NCI-H460 (cell line): Measurements from ENCODE around the gene SRP68. TPM values are rescaled to one million over a fixed set of nuclear protein-coding genes. Genes with fewer than 3 reads are reported as not detected.

Experiments used
- DNase-seq: peaks from one replicate; pipeline ENCODE4 v3.0.0-alpha.2; 2016; ENCODE audit warnings: low read depth; ENCODE audit errors: extremely low read depth
- total RNA-seq: library from RNA; depleted of rRNA; stranded (reverse); fragments of >200 nt; shearing (Covaris generic); gene quantifications from 2 replicates; pipeline ENCODE4 v1.2.3, GENCODE V29; 2014

SRP68 gene
- total RNA-seq, 1 experiment from 2014 or later = 34.9 TPM

DNA sequence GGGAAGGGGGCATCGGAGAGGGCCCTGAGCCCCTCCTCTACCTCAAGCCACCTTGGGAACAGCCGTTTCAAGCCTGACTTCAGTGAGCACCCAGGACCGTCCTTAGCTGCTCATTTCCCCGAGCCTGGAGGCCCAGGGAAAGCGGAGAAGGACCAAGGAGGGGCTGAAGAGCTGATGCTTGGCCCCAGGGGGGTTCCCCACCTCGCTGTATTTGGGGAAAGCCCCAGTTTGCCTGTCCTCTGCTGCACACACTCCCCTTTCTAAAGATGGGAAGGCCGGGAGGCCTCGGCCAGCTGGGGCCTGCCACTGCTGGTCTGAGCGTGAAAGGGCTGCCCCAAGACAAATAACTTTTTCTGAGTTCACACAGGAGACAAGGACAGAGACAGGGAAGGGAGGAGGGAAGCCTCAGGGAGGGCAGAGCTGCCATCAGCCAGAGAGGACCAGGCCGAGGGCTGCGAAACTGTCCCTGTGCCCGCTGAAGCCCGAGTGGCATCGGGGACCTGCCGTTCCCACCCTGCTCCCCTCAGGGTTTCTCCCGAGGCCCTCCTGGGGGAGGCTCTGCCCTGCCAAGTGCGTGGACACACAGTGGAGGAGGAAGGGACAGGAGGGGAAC lies 18.3 kb upstream of the SRP68 start:
- DNase-seq = no peak

DNA sequence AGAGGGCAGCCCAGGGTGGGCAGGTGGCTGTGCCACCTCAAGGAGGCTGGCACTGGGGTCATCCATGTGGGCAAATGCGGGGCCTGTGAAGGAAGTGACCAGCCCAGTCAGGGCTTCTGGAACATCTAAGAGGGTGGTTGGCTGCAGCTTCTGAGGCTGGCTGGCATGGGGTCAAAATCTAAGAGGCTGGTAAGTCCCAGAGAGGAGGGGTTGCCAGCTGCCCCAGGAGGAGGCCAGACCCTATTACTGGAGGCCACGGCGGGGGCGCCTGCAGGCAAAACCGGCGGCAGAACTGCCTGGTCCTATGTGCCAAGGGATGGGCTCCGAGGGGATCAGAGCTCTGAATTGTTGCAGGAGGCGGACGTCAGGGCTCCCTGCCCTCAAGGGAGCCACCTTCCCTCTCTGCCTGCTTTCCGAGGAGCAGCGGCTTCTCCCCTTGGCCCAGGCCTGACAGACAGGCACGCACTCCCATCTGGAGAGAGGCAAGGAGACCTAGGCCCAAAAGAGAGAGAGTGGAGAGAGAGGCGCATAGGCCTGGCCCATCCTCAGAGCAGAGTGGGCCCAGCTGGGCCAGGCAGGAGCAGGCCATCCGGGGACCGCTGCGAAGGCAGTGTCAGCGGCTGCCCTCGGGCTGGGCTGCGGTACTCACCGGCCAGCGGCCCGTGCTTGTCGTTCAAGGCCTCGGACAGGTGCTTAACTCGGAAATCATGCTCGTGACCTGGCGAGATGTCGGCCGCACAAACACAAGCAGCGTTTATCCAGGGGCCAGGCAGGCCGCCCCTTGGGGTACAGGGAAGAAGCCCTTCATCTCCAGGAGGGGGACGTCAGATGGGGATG lies 17.6 kb upstream of the SRP68 start:
- DNase-seq = no peak

DNA sequence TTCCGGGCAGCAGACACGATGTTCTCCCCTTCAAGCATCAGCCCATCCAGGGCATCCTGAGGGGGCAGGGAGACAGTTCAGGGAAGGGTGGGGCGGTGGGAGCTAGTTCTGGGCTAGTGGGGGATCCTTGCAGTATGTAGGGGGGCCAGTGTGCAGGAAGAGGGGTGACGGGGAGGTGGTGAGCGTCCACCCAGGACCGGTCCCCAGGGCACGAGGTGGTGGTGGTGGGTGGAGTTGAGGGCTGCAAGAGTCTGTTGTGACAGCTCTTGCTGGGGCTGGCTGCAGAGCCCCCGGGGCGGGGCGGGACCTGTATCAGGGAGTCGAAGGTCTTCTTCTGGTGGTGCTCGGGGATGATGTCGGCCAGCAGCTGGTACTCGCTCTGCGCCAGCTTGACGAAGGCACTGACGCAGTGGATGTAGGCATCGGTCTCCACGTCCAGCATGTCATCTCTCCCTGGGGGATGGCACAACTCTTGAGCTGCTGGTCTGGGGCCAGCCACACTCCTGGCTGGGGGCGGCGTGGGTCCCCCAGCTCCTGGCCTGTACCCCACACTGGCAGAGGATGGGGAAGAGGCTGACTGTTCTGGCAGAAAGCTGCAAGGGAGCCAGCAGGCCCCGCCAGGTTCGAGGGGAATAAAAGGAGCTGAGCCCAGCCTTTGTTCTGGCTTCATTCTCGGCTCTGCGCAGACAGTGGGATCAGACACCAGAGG lies 16.7 kb upstream of the SRP68 start:
- DNase-seq = no peak

DNA sequence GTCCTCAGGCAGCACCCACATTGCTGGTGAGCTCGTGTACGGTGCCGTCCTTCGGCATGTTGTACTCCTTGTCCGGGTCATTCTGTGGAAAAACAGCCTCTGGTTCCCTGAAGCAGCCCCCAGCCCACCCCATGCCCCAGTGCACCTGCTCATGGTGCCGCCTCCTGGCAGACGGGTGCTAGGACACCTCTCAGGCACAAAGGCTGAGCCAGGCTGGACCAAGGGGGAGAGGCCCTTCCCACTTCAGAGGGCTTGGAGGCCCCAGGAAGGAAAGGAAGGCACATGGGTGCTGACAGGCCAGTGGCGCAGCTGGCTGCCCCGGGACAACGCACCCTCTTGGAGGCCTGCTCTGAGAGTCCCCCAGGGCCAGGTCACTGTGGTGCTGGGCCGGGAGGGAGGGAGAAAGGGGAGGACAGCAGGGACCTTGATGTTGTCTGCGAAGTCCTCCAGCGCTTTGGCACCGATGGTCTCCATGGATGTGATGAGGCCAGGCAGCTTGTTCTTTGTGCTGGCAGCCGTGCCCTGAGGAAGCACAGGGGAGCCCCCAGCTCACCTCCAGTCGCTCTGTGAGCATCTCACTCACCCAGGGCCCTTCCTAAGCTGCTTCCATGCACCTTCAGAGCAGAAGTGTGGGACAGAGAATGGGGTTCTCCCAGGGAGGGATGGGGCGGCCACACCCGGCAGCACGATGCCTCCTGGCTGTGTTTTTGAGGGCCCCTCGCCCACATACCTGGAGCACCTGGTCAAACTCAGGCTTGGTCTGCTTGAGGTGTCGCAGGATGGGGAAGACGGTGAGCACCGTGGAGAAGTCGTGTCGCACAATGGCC lies 15.9 kb upstream of the SRP68 start:
- DNase-seq = no peak

DNA sequence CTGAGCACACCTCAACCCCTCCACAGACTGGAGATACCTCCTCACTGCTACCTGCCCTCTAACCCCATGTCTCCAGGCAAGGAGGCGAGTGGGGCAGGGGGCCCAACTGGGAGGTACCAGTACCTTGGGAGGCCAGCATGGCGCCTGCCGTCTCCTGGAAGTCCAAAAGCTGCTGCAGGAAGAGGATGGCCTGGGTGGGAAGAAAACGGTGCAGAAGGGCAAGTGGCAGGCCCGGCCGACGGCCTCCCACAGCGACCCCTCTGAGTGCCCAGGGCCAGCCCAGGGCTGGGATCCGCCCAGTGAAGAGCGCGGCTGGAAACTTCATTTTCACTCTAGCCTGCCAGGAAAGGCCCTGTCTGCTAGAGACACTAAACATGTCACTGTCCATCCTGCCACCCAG lies 15.2 kb upstream of the SRP68 start:
- DNase-seq = no peak

DNA sequence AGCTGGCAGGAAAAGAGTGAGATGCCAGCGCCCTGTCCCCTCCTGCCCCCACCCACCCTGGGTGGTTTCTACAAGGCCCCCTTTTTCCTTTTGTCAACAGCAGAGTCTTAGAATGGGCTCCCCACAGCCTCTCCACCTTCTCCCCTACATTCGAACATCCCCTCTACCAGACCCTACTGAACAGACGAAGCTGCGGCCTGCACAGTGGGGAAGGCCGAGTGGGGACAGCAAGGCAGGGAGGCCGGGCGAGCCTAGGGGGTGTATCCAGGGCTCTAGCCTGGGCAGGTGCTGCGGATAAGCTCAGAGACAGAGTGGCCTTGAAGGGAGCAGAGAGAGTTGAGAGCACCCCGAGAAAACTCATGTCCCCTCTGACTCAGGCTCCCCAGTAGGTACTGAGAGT lies 14.1 kb upstream of the SRP68 start:
- no peak for DNase-seq

DNA sequence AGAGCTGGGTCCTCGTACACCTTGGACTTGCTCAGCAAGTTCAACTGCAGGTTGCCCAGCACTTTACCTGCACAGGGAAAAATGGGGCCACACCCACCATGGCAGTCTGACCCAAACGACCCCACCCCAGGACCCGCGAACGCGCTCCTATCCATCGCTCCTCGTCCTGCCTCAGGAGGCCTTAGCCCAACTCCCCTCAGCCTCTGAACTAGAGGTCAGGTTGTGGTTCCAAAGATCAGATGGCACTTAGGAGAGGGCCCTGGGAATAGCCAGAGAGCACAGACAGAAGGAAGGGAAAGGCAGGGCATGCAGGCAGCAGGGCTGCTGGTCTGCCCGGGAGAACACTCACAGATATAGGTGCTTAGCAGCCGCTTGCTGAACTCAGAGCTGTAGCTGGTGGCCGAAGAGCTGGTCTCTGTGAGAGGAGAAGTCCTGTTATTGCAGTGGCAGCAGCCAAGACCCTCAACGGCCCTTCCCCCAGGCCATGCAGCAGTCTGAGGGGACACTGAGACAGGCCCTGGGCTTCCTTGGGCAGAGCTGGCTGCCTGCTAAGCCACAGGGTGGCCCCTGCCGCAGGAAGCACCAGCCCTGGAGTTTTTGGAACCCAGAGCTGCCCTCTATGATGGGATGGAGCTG lies 13.5 kb upstream of the SRP68 start:
- no peak for DNase-seq

DNA sequence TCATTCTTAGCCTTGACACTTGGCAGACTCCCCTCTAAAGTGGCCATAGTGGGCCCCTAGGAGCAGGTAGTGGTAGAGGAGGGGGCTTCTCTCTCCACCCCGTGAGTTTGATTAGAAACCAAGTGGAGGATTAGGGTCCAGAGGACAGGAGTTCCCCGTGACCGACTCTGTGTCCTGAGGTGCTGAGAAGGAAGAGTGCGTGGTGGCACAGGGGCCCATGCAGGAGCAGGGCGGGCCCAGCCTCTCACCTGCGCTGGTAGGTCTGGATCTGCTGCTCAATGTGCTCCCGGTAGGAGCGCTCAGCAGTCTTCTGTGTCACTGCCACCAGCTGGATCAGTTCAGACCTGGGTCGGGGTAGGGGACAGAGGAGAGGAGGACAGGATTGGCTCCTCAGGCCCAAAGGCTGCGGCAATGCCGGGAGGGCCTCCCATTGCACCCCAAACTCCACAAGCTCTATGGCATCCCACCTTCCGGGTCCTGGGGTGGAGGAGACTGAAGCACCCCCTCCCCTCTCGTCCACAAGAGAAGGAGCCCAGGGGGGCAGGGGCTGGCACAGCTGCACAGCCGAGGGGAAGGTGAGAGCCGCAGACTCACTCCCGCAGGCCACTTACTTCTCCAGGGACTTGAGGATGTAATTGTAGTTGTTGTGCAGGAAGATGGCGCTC lies 12.9 kb upstream of the SRP68 start:
- no peak for DNase-seq

DNA sequence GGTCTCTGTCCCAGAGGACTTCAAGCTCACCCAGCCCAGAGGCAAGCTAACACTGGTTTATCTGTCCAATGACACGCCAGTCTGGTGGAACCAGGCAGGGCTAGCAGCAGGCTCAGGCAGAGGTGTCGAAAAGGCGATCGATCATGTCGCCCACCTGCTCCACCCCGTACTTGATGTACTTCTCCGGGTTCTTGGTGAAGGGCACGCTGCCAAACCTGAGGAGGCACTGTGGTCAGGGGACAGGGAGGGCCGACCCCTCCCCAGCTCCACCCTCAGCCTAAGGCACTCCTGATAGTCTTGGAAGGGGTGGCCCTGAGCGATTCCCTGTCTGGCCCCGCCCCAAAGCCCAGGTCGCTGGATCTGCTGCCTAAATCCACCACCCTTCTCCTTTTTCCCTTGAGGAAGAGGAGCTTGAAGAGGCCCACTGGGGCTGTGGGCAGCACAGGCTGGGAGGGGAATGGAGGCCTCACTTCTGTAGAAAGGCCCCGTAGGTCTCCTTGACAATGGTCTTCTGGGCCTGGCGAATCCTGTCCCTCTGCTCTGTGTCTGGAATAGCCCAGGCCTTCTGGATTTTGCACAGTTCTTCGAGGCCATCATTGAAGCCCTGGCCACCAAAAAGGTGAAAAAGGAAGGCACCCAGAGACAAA lies 11.3 kb upstream of the SRP68 start:
- DNase-seq = no peak

DNA sequence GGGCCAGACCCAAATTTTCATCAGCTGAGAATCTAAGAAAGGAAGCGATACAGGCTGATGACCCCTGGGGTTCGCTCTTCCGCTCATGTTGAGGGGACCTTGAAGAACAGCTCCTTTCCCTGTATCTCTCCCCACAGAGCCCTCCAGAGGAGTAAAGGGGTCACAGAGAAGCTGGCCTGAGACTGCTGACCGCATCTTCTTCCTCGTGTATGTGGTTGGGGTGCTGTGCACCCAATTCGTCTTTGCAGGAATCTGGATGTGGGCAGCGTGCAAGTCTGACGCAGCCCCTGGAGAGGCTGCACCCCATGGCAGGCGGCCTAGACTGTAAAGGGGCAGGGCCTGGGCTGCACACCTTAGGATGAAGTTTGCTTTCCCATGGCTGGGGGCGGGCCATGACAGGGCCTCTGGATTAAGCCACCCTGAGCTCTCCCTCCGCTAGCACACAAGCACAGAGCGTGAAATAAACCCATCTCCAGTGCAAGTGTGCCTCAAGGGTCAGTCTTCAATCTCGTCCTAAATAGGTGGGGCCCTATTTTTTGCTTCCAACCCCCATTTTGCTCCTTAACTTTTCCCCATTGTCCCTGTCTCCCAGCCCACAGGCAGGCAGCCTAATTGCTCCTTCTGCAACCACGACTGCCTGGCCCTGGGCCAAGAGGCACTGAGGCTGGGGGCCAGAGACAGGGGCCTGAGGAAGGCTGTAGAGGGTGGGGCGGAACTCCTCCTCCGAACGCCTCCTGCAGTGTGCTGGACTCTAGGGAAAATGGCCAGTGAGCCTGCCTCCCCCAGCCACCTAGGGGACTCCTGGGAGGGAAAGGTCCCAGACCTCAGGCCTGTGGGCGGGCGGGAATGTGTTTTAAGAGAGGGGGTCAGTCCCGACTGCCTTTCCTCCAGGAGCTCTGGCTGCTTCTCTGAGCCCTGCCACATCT lies 10.3 kb upstream of the SRP68 start:
- DNase-seq = no peak

DNA sequence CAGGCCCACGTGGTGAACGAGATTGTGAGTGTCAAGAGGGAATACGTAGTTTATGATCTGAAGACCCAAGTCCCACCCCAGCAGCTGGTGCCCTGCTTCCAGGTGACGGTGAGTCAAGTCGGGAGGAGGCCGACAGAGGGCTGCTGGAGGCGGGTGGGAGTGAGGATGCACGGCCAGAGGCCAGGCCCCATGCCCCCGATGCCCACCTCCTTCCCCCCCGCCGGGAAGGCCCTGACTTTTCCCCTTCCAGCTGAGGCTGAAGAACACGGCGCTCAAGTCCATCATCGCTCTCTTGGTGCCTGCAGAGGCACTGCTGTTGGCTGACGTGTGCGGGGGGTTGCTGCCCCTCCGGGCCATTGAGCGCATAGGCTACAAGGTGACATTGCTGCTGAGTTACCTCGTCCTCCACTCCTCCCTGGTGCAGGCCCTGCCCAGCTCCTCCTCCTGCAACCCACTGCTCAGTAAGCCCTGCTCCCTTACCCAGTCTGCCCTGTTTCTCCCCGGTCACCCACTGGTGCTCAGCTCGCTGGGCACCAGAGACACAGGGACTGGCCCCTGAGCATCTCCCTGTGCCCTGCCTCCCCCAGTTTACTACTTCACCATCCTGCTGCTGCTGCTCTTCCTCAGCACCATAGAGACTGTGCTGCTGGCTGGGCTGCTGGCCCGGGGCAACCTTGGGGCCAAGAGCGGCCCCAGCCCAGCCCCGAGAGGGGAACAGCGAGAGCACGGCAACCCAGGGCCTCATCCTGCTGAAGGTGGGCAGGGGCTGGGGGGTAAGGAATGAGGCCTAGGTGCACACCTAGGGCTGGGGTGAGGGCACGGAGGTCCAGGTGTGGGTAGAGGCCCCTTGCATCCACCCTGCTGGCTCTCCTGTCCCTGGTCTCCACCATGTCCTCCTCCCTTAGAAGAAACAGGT lies 9.2 kb upstream of the SRP68 start:
- no peak for DNase-seq

DNA sequence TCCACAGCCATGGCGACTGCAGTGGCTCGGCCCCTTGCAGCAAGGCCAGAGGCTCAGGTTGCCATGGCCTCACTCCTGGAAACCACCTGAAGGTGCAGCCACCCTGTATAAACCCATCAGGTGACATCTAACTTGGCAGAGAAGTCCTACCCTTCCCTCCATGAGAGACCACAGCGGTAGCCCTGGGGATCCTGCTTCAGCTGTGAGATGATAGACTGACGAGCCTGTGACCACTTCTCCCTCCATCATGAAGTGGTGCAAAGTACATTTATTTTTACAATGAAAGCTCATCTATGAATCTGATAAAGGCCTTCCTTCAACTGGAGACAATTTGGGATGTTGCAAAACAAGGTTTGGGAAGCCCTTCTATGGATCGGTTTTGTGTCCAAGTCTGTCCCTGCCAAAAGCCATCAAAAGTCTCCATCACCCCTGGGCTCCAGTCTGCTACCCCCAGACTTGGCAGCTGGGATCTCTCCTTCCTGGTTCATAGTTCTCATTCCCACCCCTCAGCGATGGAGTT lies 8.5 kb upstream of the SRP68 start:
- DNase-seq = no peak

DNA sequence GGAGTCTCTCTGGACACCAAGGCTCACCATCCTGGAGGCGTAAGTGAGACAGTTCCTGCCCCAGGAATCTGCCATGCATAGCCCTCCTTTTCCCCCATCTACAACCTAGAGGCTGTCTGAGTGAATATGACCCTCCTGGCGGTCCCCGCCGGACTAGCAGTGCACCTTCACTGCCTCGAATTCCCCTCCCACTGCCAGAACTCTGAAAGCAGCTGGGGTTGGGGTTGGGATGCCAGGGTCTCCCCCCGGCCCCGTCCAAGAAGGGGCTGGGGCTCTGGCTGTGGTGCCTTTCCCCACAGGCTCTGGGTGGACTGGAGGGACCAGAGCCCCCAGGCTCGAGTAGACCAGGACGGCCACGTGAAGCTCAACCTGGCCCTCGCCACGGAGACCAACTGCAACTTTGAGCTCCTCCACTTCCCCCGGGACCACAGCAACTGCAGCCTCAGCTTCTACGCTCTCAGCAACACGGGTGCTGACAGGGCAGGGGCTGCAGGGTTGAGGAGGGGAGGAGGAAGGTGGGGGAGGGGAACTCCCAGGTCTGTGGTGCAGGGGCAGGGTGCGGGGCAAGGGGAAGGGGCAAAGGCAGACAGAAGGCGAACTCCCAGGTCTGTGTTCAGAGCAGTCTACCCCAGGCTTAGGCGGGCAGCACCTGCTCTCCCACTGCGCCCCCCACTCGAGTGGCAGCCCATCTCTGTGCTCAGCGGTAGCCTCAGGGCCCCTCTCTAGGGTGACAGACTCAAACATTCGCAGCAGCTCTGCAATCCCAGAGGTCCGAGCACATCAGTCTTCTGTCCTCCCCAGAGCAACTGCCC lies 7.8 kb upstream of the SRP68 start:
- no peak for DNase-seq

DNA sequence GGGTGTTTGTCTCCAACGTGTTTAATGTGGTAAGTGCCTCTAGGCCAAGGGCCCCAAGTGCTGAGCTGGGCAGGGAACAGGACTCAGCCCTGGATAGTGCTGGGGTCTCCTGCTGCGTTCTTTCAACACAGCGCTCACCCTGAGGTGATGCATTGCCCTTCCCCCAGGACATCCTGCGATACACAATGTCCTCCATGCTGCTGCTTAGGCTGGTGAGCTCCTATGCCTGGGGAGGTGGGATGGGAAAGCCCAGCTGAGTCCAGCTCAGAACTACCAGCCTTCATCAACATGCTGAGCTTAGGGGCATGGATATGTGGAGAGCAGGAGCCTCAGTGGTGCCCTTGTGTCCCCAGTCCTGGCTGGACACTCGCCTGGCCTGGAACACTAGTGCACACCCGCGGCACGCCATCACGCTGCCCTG lies 7.2 kb upstream of the SRP68 start:
- no peak for DNase-seq

DNA sequence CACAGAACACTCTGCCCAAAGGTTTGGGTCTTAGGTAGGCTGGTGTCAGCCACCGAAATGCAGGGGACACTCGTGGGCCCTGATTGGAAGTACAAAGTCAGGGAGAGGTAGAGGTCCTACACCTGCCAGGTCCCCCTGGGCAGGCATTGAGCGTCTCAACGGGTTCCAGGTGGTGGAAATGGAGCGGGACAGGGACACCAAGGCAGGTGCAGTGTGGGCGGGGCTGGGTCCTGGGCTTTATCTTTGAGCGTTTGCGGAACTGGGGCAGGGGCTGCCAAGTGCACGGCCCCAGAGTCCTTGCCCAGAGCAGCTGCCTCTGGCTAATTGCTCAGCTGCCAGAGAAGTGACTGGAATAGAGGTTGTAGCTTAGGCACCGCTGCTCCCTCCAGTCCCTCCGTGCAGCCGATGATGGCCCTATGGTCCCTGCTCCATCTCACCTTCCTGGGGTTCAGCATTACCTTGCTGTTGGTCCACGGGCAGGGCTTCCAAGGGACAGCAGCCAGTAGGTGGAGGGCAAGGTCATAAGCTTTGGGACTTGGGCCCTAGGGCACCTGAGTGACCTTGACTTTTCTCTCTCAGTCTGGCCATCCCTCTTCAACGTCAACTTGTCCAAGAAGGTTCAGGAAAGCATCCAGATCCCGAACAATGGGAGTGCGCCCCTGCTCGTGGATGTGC lies 6.7 kb upstream of the SRP68 start, which contains the start of gene ZACN:
TSS of gene ZACN (plus strand) at position 323 of the 675 bp plus-strand sequence. CDS start at position 406, 83 bp downstream.
- DNase-seq = no peak
